ENCODE results near the gene CAMK1D.

GRCh38 chr10:12841826-12842225, 492.5 kb downstream of the CAMK1D start:
- TF ChIP-seq CTCF (IDR thresholded peaks at IDR 0.05) (no peak), POLR2A (IDR thresholded peaks at IDR 0.05) (no peak)

Measured in testis (tissue), 2 donors.